Parathyroid adenoma (tissue), 2 donors: ENCODE measurements around the gene CYP26C1.

Source experiments
- H2AFZ ChIP-seq: fragments of 300-600 bp; sonication (generic); one replicate; pipeline ENCODE4 v1.7.0; 2017; ENCODE audit warnings: antibody characterized with exemption, mild to moderate bottlenecking
- H3K27ac ChIP-seq: fragments of 300-600 bp; sonication (generic); one replicate; pipeline ENCODE4 v1.7.0; 2017
- H3K27me3 ChIP-seq: fragments of 300-600 bp; sonication (generic); one replicate; pipeline ENCODE4 v1.7.0; 2017; ENCODE audit warnings: low read length; ENCODE audit not compliant: control insufficient read depth, insufficient read depth
- H3K36me3 ChIP-seq: fragments of 300-600 bp; sonication (generic); one replicate; pipeline ENCODE4 v1.7.0; 2017; ENCODE audit warnings: low read length; ENCODE audit not compliant: control insufficient read depth, insufficient read depth
- H3K4me1 ChIP-seq: fragments of 300-600 bp; sonication (generic); one replicate; pipeline ENCODE4 v1.7.0; 2017; ENCODE audit warnings: control low read depth
- H3K4me2 ChIP-seq: fragments of 300-600 bp; sonication (generic); one replicate; pipeline ENCODE4 v1.7.0; 2017; ENCODE audit warnings: low read length
- H3K4me3 ChIP-seq: fragments of 300-600 bp; sonication (generic); one replicate; pipeline ENCODE4 v1.7.0; 2017; ENCODE audit warnings: low read depth, low read length
- H3K79me2 ChIP-seq: fragments of 300-600 bp; sonication (generic); one replicate; pipeline ENCODE4 v1.7.0; 2017; ENCODE audit warnings: control low read depth
- H3K9ac ChIP-seq: fragments of 300-600 bp; sonication (generic); one replicate; pipeline ENCODE4 v1.7.0; 2017; ENCODE audit warnings: mild to moderate bottlenecking
- H3K9me3 ChIP-seq: fragments of 300-600 bp; sonication (generic); one replicate; pipeline ENCODE4 v1.7.0; 2017; ENCODE audit warnings: low read length; ENCODE audit not compliant: control insufficient read depth
- CTCF ChIP-seq: fragments of 300-600 bp; sonication (generic); IDR thresholded peaks from one replicate; pipeline ENCODE4 v1.7.0; 2017; ENCODE audit warnings: antibody characterized with exemption, mild to moderate bottlenecking
- donor health status: primary hyperparathyroidism.

The CYP26C1 gene

GRCh38 chr10:93115661-93116383 is 55.2 kb downstream of the CYP26C1 start:
- Histone ChIP-seq H3K9me3 (no peaks in the 10 kb centered on the region), H3K4me3 (no peak overlapping the region), H3K9ac (no peak overlapping the region), H3K36me3 (no peaks in the 10 kb centered on the region), H3K4me2 (no peak overlapping the region), H3K27ac (no peak overlapping the region), H2AFZ (no peak overlapping the region), H3K4me1 (no peaks in the 10 kb centered on the region), H3K27me3 (no peaks in the 10 kb centered on the region), H3K79me2 (no peaks in the 10 kb centered on the region)
- peak; percentile 24 for TF ChIP-seq CTCF
